ENCODE measurements around the gene TRMU. TPM values are rescaled to one million over a fixed set of nuclear protein-coding genes. Genes with fewer than 3 reads are reported as not detected.
A peak's percentile ranks its signal among the peaks of the same experiment; 100 is the strongest.
"Not testable (repeated sequence)": the region's sequence is repeated elsewhere in the genome, so short reads cannot be mapped to it uniquely, and the experiment has no call there.

The TRMU gene
- total RNA-seq, 2 donors from 2014 or later: 21.2 to 27.2 TPM

DNA sequence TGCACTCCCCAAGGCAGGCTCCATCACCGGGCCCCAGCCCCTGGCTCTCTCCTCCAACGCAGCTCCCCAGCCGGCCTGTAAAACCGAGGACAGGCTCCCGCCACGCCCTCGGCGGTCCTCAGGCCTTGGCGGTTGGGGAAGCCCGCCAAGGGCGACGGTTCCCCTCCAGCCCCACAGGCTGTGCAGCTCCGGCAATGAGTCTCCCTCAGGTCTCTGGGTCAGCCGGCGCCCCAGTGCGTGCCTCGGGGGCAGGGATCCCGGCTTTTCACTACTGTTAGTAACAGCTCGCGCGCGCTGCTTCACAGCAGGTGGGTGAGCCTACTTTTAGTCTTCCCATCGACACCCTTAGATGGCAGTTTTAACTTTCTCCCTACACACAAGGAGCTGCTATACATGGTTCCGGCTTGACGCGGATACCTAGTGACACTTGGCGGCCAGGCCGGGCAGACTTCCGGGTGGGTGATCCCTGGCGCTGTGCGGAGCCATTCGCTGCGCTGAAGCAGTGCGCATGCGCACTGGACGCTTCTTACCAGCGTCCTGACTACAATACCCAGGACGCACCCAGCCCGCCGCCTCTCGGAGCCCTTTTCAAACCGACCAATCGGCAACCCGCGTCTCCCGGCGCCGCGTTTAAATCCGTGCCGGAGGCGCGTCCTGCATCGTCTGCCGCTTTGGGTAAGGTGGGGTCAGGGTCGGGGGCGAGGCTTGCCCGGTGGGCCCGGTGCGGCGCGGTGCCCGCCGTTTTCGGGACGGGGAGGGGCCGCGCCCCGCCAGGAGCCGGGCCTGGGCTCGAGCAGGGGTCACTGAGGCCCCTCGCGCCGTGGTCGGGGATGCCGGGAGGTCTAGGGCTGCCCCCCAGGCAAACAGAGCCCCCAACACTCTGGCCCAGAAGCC lies 39.0 kb upstream of the TRMU start, which contains the start of gene GTSE1:
Gene GTSE1, plus strand, starts transcription at position 614 of the 894 bp plus-strand sequence. CDS start 531 bp downstream, outside the sequence.
- intact Hi-C loops (cut with DNase I): no loop called here
- DNase-seq (ENCODE audit: low spot score): peak; percentile 100

DNA sequence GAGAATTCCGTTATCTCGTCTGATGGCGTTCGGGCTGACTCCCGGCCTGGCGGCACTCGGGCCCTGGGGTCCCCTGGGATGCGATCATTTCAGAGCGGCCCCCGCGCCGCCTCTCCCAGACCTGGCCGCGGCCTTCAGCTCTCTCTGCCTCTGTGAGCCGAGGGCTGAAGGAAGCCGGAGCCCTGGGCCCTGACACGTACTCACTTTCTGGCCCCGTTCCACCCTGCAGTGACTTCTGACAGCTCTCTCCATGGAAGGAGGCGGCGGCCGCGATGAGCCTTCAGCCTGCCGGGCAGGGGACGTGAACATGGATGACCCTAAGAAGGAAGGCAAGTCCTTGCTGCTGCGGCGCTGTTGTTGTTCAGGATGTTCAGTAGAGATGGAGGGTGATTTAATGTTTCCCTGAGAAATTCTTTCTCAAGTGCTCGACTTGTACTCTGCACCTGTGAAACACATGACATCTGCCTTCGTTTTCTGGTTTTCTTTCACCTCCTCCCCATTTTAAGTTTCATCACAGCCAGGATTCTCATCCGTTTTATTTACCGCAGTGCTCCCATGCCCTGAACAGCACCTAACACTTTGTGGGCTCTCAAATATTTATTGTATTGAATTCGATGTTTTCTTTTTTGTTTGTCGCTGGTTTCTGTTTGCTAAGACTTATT lies 38.2 kb upstream of the TRMU start:
- intact Hi-C loops (cut with DNase I): no loop called here
- no peak for DNase-seq (ENCODE audit: low spot score)

DNA sequence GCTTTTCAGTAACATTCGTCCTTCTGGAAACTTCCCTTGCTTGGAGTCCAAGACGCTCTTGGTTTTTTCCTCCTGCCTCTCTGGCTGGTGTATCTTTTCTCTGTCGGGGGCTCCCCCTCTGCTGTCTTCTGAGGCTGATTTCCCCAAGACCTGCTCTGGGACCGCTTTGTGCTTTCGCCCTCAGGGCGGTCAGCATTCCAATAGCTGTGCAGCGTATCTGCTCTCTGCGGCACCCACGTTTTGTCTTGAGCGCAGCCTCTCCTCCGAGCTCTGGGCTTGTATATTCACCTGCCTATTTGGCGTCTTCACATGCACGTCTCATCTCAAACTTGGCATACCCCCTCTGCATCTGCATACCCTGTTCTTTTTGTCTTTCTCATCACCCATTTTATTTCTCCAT lies 36.4 kb upstream of the TRMU start:
- no peak for DNase-seq (ENCODE audit: low spot score)
- intact Hi-C loops (cut with DNase I): no loop called here

DNA sequence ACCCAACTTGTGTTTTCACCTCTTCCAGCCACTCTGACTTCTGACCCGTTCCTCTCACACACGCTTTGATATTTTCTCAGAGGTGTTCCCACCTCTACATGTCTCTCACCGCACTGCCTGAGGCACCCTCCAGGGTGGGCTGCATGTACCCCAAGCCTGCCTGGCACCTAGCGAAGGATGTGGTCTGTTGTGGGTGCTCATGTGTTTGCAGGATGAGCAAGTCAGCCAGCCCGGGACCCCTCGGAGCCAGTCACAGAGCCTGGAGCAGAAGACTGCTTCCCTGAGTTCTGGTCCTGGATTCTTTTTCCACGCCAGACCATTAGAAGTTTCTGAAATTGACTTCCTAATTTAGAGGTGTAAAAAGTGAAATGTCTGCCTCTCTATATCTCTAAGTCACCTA lies 35.0 kb upstream of the TRMU start:
- intact Hi-C loops (cut with DNase I): no loop called here
- no peak for DNase-seq (ENCODE audit: low spot score)

DNA sequence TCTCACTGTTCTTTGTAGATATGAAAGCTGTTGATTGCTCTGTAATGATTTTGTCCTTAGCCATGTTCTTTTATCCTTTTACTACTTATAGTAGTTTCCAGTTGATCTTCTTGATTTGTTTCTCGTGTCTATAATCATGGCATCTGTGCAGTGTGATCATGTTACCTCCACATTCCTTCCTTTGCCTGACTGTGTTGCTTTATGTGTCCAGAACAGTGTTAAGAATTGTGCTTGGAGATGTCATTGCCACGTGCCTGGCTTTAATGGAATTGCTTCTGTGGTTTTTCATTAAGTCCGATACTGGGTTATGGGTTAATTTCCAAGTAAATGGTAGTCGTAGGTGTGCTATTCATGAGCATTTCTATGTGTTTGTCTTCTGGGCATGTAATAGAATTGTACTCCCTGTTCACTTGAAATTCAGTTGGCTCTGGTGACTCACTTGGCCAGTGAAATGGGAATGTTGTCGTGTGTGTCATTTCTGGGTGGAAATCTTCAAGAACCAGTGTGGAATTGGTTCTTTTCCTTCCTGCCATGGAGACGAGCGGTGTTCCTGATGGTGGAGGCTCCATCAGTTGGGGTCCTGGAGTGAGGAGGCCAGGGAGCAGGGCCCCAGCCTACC lies 32.1 kb upstream of the TRMU start:
- DNase-seq (ENCODE audit: low spot score): no peak

DNA sequence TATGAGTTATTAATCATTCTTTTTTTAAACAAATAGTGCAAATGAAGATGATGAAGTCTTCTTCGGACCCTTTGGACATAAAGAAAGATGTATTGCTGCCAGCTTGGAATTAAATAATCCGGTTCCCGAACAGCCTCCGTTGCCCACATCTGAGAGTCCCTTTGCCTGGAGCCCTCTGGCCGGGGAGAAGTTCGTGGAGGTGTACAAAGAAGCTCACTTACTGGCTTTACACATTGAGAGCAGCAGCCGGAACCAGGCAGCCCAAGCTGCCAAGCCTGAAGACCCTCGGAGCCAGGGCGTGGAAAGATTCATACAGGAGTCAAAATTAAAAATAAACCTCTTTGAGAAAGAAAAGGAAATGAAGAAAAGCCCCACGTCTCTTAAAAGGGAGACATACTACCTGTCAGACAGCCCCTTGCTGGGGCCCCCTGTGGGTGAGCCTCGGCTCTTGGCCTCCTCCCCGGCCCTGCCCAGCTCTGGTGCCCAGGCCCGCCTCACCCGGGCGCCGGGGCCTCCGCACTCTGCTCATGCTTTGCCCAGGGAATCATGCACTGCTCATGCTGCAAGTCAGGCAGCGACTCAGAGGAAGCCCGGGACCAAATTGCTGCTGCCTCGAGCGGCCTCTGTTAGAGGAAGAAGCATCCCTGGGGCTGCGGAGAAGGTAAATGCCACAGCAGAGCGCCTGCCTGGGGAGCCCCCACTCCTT lies 27.1 kb upstream of the TRMU start:
- DNase-seq (ENCODE audit: low spot score): peak; percentile 26
- intact Hi-C loops (cut with DNase I): no loop called here

More for the DNA sequence above, 32.1 kb upstream of the TRMU start:
- intact Hi-C loops (cut with DNase I): no loop called here

DNA sequence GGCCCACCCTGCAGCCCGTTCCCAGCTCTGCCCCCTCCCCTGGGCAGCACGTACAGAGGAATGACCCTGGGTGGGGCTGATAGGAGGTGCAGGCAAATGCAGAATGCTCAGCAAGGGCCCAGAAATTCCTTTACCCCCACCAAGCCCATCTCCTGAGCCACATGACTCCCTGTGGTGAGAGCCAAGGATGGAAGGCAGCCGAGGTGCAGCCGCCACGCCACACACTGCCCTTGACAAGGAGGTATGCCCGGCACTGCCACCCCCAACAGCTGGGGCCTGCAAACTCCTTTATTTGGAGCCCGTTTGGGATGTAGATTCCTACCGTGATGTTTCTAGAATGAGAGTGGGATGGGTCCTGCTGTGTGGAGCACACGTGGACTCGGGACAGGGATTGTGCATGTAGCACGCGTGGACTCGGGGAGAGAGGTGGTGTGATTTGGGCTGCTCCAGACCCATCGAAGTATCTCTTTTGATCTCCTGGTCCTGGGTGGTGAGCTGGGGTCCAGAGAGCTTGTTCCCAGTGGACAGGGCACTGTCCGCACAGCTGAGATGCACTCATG lies 25.9 kb upstream of the TRMU start:
- intact Hi-C loops (cut with DNase I): loop anchor here (5.0 kb wide), 4 partner anchors 182 to 317 kb away; no protein-coding TSS in a partner anchor
- DNase-seq (ENCODE audit: low spot score): no peak

DNA sequence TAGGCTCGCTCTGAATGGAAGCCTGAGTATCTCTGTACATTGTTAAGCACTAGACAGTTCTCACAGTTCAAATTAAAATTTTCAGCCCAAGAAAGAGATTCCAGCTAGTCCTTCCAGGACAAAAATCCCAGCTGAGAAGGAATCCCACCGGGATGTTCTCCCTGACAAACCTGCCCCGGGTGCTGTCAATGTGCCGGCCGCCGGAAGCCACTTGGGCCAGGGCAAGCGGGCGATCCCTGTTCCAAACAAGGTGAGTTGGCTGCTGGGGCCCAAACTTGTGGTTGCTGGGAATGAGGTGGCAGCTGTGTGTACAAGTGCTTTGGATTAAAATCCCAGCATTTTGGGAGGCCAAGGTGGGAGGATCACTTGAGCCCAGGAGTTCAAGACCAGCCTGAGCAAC lies 23.5 kb upstream of the TRMU start:
- no peak for DNase-seq (ENCODE audit: low spot score)

DNA sequence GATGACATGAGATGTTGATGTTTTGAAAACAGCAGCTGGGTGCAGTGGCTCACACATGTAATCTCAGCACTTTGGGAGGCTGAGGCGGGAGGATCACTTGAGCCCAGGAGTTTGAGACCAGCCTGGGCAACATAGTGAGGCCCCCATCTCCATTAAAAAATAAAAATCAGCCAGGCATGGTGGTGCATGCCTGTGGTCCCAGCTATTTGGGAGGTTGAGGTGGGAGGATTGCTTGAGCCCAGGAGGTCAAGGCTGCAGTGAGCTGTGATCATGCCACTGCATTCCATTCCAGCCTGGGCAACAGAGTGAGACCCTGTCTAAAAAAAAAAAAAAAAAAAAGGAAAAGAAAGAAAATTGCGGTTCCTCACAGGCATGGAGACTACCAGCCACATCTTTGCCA lies 22.7 kb upstream of the TRMU start:
- intact Hi-C loops (cut with DNase I): loop anchor here (5.0 kb wide), 4 partner anchors 186 to 321 kb away; no protein-coding TSS in a partner anchor
- not testable (repeated sequence) for DNase-seq (ENCODE audit: low spot score)

More for the DNA sequence above, 23.5 kb upstream of the TRMU start:
- intact Hi-C loops (cut with DNase I): loop anchor here (5.0 kb wide), 4 partner anchors 185 to 320 kb away; no protein-coding TSS in a partner anchor

DNA sequence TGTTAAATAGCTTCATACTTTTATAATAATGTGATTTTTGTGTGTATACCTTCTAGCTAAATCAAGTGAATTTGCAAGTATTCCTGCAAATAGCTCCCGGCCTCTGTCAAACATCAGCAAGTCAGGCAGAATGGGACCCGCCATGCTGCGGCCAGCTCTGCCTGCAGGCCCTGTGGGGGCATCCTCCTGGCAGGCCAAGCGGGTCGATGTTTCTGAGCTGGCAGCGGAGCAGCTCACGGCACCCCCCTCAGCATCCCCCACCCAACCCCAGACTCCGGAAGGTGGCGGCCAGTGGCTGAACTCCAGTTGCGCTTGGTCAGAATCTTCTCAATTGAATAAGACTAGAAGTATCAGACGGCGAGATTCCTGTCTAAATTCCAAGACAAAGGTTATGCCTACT lies 19.5 kb upstream of the TRMU start:
- intact Hi-C loops (cut with DNase I): no loop called here
- no peak for DNase-seq (ENCODE audit: low spot score)

DNA sequence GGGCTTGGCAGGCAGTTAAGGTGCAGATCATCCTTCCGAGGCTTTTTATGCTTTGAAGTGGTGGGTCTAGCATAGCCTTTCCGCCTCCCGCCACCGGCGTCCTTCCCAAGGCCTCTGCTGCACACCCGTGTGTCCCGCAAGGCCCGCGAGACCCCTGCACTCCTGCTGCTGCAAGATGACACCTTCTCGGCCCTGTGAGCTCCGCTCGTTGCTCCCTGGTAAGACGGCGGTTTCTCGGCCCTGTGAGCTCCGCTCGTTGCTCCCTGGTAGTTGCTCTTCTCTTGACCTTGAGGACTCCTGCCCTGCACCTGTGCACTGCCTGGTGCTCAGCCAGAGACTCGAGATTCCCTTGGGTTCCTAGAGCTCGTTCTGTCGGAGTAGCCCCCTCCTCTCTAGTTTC lies 17.9 kb upstream of the TRMU start:
- no peak for DNase-seq (ENCODE audit: low spot score)
- intact Hi-C loops (cut with DNase I): no loop called here

DNA sequence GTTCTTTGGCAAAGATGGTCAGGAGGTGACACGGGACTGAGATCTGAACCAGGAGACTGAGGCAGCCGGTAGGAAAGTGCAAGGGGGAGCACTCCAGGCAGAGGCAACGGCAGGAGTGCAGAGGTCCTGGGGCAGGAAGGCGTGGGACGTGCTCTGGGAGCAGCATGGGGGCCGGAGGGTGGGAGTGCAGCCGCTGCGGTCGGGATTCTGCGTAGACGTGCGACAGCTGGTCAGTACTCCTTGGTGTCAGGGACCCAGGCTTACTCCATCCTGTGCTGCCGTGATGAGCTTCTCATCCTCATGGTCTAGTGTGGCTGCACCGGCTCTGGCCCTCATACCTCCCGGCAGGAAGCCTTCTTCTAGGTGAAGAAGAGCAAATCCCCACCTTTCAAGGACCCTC lies 16.9 kb upstream of the TRMU start:
- no peak for DNase-seq (ENCODE audit: low spot score)
- intact Hi-C loops (cut with DNase I): no loop called here

DNA sequence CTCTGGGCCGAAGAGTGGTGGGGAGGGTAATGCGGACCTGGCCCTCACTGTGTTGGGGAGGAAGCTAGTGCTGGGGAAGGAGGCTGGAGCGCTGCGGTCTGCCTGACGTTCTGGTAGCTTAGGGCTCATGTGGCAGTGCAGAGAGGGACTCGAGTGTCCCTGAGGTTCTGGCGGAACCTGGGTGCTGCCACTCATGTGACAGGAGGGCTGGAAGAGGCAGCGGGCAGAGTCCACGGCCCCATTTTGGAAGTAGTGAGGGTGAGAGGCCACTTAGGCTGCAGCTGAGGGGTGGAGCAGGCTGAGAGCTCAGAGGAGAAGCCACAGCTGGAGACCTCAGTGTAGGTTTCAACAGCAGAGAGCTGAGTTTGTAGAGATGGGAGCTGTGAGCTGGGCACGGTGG lies 16.2 kb upstream of the TRMU start:
- intact Hi-C loops (cut with DNase I): no loop called here
- DNase-seq (ENCODE audit: low spot score): no peak

DNA sequence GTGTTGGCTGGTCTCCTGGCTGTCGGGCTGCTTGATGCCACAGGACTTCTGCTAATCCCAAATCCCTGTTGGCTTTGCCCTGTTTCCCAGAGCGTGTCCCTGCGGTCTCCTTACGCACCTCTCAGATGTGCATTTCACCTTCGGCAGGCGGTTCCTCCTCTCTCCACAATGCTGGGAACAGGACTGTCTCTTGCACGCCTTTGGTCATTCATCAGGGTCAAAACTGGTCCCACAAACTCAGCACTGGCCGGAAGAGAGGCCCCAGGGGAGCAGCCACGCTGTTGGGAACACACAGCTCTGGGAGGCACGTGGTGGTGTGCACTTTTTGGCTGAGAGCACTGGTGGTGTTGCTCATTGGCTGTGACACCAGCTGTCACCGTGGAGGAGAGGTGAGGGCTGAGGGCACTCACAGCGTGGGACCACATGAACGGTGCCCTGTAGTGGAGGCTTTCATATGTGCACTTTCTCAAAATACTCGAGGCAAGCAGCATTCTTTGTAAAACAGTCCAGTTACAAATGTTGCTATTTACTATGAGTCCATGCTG lies 15.3 kb upstream of the TRMU start:
- intact Hi-C loops (cut with DNase I): no loop called here
- no peak for DNase-seq (ENCODE audit: low spot score)

DNA sequence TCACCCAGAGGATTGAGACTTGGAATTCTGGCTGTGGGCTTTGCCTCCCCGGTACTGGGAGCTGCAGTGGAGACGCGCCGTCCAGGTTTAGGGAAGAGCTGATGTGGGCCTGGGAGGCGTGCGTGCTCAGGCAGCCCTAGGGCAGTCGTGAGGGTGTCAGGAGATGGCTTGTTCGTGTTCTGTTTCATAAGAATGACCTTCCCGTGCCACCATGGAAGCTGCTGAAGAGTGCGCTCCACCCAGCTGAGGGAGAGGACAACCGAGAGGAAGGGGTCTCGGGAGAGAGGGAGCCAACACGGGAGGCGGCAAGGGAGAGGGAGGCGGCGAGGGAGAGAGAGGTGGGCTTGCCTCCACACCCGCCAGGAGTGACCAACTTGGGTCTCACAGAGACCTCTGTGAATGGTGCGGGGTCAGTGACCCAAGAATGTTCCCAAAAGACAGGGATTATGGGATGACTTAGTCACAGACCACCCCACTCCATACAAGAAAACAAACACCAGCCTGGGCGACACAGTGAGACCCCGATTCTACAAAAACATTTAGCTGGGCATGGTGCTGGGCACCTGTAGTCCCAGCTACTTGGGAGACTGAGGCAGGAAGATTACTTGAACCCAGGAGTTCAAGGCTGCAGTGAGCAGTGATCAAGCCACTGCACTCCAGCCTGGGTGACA lies 14.7 kb upstream of the TRMU start:
- intact Hi-C loops (cut with DNase I): no loop called here
- no peak for DNase-seq (ENCODE audit: low spot score)

DNA sequence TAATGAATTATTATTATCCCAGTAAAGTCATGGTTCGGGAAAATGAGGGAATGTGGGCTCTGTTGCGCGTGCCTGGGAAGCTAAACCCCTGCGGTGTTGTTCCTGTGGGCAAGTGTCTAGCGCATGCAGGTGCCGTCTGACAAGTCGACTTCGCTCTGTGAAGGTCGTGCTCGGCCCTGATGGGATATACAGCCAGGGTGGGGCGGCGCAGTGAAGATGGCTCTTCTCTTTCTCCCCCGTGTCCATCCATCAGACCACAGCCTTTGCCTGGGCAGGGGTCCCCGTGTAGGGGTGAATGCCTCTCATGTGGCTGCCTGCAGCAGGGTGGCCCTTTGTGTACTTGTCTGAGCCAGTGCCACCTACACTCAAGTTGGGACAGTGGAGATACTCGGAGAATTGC lies 12.8 kb upstream of the TRMU start:
- intact Hi-C loops (cut with DNase I): no loop called here
- no peak for DNase-seq (ENCODE audit: low spot score)

DNA sequence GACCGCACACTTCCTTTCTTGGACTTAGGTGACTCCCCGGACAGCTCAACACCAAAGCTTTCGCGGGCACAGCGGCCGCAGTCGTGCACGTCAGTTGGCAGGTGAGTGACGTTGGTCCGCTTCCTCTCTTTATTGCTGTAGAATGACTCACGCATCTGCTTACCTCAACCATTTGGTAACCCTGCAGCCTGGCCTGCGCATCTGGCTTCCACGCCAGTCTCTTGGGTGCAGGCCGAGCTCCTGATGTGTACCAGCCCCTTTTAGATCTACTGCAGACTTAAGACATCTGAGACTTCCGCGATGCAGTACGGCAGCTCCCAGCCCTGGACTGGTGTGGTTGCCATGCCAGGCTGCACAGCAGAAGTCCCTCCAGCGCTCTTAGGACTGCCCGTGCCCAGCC lies 12.4 kb upstream of the TRMU start:
- no peak for DNase-seq (ENCODE audit: low spot score)
- intact Hi-C loops (cut with DNase I): no loop called here

DNA sequence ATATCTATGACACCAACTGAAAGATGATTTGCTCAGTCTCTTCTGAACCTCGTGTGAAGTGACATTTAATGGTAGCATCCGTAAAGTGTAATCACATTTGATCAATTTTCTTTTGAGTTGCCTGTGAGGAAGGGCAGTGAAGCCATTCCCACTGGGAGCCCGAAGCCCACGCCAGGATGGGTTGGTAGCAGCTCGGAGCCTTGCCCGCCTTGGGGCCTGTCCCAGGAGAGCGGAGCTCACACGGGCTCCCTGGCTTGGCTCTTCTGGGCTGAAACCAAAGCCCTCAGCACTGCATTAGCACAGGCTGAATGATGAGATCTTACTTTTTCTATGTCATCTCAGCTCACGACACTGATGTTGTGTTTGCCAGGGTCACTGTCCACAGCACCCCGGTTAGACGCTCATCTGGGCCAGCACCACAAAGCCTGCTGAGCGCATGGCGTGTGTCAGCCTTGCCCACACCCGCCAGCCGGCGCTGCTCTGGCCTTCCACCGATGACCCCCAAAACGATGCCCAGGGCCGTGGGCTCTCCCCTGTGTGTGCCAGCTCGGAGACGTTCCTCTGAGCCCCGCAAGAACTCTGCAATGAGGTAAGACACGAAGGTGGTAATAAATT lies 9.3 kb upstream of the TRMU start:
- intact Hi-C loops (cut with DNase I): no loop called here
- peak; percentile 57 for DNase-seq (ENCODE audit: low spot score)

Data from posterior vena cava (tissue), 2 donors.